OCI-LY3 (cell line): ENCODE results near the gene PLEK.

Experiments
- EZH2phosphoT487 ChIP-seq: fragments of 200-600 bp; shearing (Covaris generic); IDR thresholded peaks from 2 replicates; pipeline ENCODE4 v1.6.1; 2018; ENCODE audit warnings: antibody characterized with exemption, mixed run types, low read depth
- TF ChIP-seq, protein P1 (sequence below): fragments of 200-600, 300-600 bp; sonication (generic); IDR thresholded peaks from 2 replicates; pipeline ENCODE4 v1.5.1; 2014; ENCODE audit warnings: antibody characterized with exemption, low read length, low read depth

DNA sequence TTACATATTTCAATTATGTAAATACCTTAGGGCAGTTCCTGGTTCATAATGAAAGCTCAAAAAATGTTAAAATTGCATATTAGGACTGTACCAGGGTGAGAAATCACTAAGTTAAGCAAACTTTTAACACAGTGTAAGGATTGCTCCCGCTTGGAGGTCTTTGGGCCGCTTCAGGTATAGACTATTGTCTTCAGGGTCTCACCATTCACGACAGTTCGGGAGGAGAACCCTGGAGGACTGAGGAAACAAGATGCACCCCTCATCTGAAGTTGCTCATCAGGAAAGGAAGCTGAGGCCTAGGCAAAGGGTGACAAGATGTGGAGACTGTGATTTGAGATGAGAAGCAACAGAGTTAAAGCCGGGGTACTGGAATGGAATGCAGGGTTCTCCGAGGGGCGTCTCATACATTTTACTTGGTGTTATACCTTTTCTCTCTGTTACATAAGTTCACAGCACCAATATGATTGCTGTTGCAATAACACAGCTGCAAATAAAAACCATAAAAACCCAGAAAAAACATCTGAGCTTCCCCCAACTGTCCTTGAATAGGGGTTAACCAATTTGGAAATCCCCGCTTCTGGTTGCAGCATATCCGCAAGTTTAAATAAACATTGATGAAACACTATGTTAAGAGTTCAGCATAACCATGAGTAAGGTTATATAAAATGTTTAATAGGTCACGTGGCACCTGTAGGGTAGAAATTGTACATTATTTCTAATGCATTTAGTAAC lies 61.9 kb downstream of the PLEK start:
- TF ChIP-seq, protein P1, sequence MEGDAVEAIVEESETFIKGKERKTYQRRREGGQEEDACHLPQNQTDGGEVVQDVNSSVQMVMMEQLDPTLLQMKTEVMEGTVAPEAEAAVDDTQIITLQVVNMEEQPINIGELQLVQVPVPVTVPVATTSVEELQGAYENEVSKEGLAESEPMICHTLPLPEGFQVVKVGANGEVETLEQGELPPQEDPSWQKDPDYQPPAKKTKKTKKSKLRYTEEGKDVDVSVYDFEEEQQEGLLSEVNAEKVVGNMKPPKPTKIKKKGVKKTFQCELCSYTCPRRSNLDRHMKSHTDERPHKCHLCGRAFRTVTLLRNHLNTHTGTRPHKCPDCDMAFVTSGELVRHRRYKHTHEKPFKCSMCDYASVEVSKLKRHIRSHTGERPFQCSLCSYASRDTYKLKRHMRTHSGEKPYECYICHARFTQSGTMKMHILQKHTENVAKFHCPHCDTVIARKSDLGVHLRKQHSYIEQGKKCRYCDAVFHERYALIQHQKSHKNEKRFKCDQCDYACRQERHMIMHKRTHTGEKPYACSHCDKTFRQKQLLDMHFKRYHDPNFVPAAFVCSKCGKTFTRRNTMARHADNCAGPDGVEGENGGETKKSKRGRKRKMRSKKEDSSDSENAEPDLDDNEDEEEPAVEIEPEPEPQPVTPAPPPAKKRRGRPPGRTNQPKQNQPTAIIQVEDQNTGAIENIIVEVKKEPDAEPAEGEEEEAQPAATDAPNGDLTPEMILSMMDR = no peak
- TF ChIP-seq EZH2phosphoT487 = no peak
